OCI-LY7 (cell line): ENCODE data around the gene HOXA4. TPM values are rescaled to one million over a fixed set of nuclear protein-coding genes. Genes with fewer than 3 reads are reported as not detected.

ENCODE experiments used
- BruUV-seq: library from RNA; stranded (reverse); fragments of 400-500 nt; replicated peaks from 2 replicates; lab custom pipeline; 2021; lab: Mats Ljungman, UMichigan
- CTCF ChIA-PET: fragments of 300-600 bp; sonication (Branson Sonifier 250); formaldehyde crosslinking; loops from one replicate; lab custom pipeline; 2022; ENCODE audit warnings: antibody characterized with exemption; ENCODE audit not compliant: unreplicated experiment; lab: Charles Lee
- POLR2A ChIA-PET: fragments of 300-600 bp; sonication (Branson Sonifier 250); formaldehyde crosslinking; loops from one replicate; lab custom pipeline; 2022; ENCODE audit warnings: antibody characterized with exemption; lab: Charles Lee
- DNase-seq: peaks from one replicate; pipeline ENCODE4 v3.0.0-alpha.2; 2015; ENCODE audit warnings: low spot score
- H2AFZ ChIP-seq: fragments of 200-600 bp; sonication (generic), shearing (Covaris generic); 2 replicates; pipeline ENCODE4 v1.6.1; 2014; ENCODE audit warnings: mild to moderate bottlenecking, antibody characterized with exemption, low read length, moderate library complexity
- H3K27ac ChIP-seq: fragments of 200-600 bp; sonication (generic); 2 replicates; pipeline ENCODE4 v1.5.1; 2014; ENCODE audit warnings: mixed run types, low read depth, mild to moderate bottlenecking, moderate library complexity, low read length, inconsistent platforms; ENCODE audit not compliant: poor library complexity, severe bottlenecking
- H3K36me3 ChIP-seq: fragments of 200-600 bp; sonication (generic); 2 replicates; pipeline ENCODE4 v1.6.1; 2014; ENCODE audit warnings: mild to moderate bottlenecking, antibody characterized with exemption, low read length, moderate library complexity, mixed read lengths; ENCODE audit not compliant: insufficient read depth
- H3K4me1 ChIP-seq: fragments of 200-600 bp; sonication (generic); 2 replicates; pipeline ENCODE4 v1.5.1; 2014; ENCODE audit warnings: mild to moderate bottlenecking, low read length; ENCODE audit not compliant: insufficient read depth, poor library complexity, severe bottlenecking
- H3K4me2 ChIP-seq: fragments of 200-600 bp; sonication (generic); 2 replicates; pipeline ENCODE4 v1.6.1; 2014; ENCODE audit warnings: mild to moderate bottlenecking, low read length
- H3K4me3 ChIP-seq: fragments of 200-600 bp; sonication (generic); 2 replicates; pipeline ENCODE4 v1.5.1; 2014; ENCODE audit warnings: mild to moderate bottlenecking, low read depth, low read length; ENCODE audit not compliant: poor library complexity, severe bottlenecking
- H3K79me2 ChIP-seq: fragments of 200-600 bp; sonication (generic); 2 replicates; pipeline ENCODE4 v1.6.1; 2016; ENCODE audit warnings: low read depth, mild to moderate bottlenecking, low read length, moderate library complexity, mixed read lengths; ENCODE audit not compliant: insufficient read depth
- H3K9me2 ChIP-seq: fragments of 200-600 bp; sonication (generic); 2 replicates; pipeline ENCODE4 v1.6.1; 2016; ENCODE audit warnings: mild to moderate bottlenecking, low read length, mixed read lengths; ENCODE audit not compliant: insufficient read depth
- H3K9me3 ChIP-seq: fragments of 200-600 bp; sonication (generic); 2 replicates; pipeline ENCODE4 v1.6.1; 2014; ENCODE audit warnings: mild to moderate bottlenecking, mixed run types, low read length, mixed read lengths
- H4K20me1 ChIP-seq: fragments of 200-600 bp; sonication (generic); 2 replicates; pipeline ENCODE4 v1.6.1; 2014; ENCODE audit warnings: mild to moderate bottlenecking, antibody characterized with exemption, low read length, moderate library complexity, mixed read lengths; ENCODE audit not compliant: insufficient read depth
- EZH2phosphoT487 ChIP-seq: fragments of 200-600 bp; sonication (generic); IDR thresholded peaks from 2 replicates; pipeline ENCODE4 v1.6.1; 2018; ENCODE audit warnings: low read depth, borderline replicate concordance, mild to moderate bottlenecking, mixed run types, antibody characterized with exemption, low read length, moderate library complexity, mixed read lengths
- intact Hi-C: fragments of 100-400 bp; cut with micrococcal nuclease; formaldehyde crosslinking; loops from one replicate; pipeline ENCODE4 v1.10.0; 2022; ENCODE audit not compliant: unreplicated experiment
- total RNA-seq, 2 experiments: library from RNA; depleted of rRNA in 1 of 2; stranded (reverse); fragments of >200 nt in 1 of 2; shearing (Covaris generic) in 1 of 2; gene quantifications; 2 replicates each; pipeline ENCODE4 v1.2.3, GENCODE V29; 2014 to 2022
- TF ChIP-seq, protein P1 (sequence below): fragments of 200-600 bp; sonication (generic); conservative IDR thresholded peaks from 2 replicates; pipeline ENCODE4 v1.5.1; 2014; ENCODE audit warnings: mild to moderate bottlenecking, antibody characterized with exemption, low read length, moderate library complexity, mixed read lengths

Gene HOXA4
- total RNA-seq, 2 experiments from 2014 or later = 2.0 TPM; not detected in 1

DNA sequence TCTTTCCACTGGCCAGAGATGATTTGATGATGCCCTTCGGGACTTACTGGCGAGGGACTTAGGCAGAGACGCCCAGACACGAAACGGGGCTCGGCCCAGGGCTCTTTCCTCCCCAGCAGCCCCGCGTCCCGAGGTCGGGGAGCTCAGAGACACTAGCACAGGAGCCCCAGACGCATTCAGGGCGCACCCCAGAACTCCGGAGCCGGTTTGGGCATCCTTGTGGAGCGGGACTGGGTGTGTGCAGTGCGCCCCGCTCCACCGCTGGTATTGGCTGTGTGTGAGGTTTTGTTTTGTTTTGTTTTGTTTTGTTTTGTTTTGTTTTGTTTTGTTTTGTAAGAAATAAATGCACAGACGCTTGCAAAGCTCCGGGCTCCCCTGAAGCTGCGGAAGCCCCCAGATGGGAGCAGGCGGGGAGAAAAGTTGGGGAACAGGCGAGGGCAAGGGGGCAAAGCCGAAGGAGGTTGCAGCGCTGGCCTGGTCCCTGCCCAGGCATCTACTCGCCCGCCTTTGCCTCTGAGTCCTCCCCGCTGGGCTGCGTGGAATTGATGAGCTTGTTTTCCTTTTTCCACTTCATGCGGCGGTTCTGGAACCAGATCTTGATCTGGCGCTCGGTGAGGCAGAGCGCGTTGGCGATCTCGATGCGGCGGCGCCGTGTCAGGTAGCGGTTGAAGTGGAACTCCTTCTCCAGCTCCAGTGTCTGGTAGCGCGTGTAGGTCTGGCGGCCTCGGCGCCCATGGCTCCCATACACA is 14.8 kb upstream of the HOXA4 start:
- CTCF ChIA-PET = no interaction called here
- no peaks in the 10 kb centered on the region for H3K9me2 ChIP-seq
- no peak for DNase-seq
- no TSS peak for BruUV-seq
- H4K20me1 ChIP-seq = no peaks in the 10 kb centered on the region
- no peaks in the 10 kb centered on the region for H3K9me3 ChIP-seq
- no peak overlapping the region for H2AFZ ChIP-seq
- peaks cover 8% of the 10 kb centered on the region; the same call in 1 of the 2 replicates for H3K79me2 ChIP-seq
- TF ChIP-seq EZH2phosphoT487 = no peak
- TF ChIP-seq, protein P1, sequence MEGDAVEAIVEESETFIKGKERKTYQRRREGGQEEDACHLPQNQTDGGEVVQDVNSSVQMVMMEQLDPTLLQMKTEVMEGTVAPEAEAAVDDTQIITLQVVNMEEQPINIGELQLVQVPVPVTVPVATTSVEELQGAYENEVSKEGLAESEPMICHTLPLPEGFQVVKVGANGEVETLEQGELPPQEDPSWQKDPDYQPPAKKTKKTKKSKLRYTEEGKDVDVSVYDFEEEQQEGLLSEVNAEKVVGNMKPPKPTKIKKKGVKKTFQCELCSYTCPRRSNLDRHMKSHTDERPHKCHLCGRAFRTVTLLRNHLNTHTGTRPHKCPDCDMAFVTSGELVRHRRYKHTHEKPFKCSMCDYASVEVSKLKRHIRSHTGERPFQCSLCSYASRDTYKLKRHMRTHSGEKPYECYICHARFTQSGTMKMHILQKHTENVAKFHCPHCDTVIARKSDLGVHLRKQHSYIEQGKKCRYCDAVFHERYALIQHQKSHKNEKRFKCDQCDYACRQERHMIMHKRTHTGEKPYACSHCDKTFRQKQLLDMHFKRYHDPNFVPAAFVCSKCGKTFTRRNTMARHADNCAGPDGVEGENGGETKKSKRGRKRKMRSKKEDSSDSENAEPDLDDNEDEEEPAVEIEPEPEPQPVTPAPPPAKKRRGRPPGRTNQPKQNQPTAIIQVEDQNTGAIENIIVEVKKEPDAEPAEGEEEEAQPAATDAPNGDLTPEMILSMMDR = no peak
- intact Hi-C loops = no loop called here
- H3K4me3 ChIP-seq = no peak overlapping the region
- peaks cover 21% of the 10 kb centered on the region for H3K4me1 ChIP-seq
- H3K27ac ChIP-seq = no peak overlapping the region
- H3K4me2 ChIP-seq = no peak overlapping the region
- POLR2A ChIA-PET = interaction anchor here (0.5 to 0.7 kb wide), 3 partner anchors 324 to 458 kb away, joined by 3 read pairs; no protein-coding TSS in a partner anchor
- H3K36me3 ChIP-seq = peaks cover 15% of the 10 kb centered on the region

DNA sequence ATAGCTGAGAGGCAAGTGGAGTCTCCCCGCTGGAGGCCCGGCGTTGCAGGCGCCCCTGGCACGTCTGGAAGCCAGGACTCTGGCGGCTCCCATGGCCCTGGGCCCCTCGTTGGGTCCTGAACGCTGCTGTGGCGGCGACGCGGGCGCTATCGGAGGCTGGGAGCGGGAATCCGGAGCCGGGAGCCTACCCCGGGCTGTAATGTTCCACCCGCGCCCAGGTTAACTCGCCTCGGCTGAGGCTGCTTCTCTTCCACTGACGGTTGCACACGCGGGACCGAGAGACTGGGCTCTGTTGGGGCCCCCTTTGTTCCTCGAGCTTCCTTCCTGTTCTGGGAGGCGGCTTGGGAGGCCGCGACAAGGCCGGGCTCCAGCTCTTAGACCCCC is 14.2 kb upstream of the HOXA4 start:
- Histone ChIP-seq H3K4me1 (peaks cover 19% of the 10 kb centered on the region), H3K4me3 (no peak overlapping the region), H2AFZ (no peak overlapping the region), H3K4me2 (no peak overlapping the region), H4K20me1 (no peaks in the 10 kb centered on the region), H3K9me3 (no peaks in the 10 kb centered on the region), H3K79me2 (peaks cover 5% of the 10 kb centered on the region; the same call in 1 of the 2 replicates), H3K9me2 (no peaks in the 10 kb centered on the region), H3K36me3 (peaks cover 15% of the 10 kb centered on the region), H3K27ac (no peak overlapping the region)
- DNase-seq = no peak
- ChIA-PET POLR2A (interaction anchor here (0.7 kb wide), 1 partner anchor 457 kb away, joined by 3 read pairs; no protein-coding TSS in a partner anchor), CTCF (no interaction called here)
- intact Hi-C loops = no loop called here
- no TSS peak for BruUV-seq
- TF ChIP-seq, protein P1 = no peak
- TF ChIP-seq EZH2phosphoT487 = no peak
